Left forelimb (tissue), 1 donor: ENCODE measurements around the gene FILIP1L.
A peak's percentile ranks its signal among the peaks of the same experiment; 100 is the strongest.
"Not testable (repeated sequence)": the region's sequence is repeated elsewhere in the genome, so short reads cannot be mapped to it uniquely, and the experiment has no call there.

Experiments
- DNase-seq: peaks from one replicate; pipeline ENCODE4 v3.0.0-alpha.2; 2018; ENCODE audit warnings: low spot score

The FILIP1L gene

GRCh38 chr3:99842826-99843589 is 271.3 kb downstream of the FILIP1L start:
- DNase-seq, result no peak

- not testable (repeated sequence) for DNase-seq
Measured at GRCh38 chr3:99841949-99842348, 272.4 kb downstream of the FILIP1L start.

- DNase-seq, result no peak
Measured at GRCh38 chr3:99839613-99840012, 274.7 kb downstream of the FILIP1L start.

GRCh38 chr3:99838755-99839154 is 275.5 kb downstream of the FILIP1L start:
- DNase-seq, result no peak

GRCh38 chr3:99837715-99838114 is 276.6 kb downstream of the FILIP1L start:
- no peak for DNase-seq

- DNase-seq, result no peak
Measured at GRCh38 chr3:99836681-99837080, 277.6 kb downstream of the FILIP1L start.

GRCh38 chr3:99834211-99834957 is 279.9 kb downstream of the FILIP1L start:
- DNase-seq, result no peak

GRCh38 chr3:99833617-99834205 is 280.6 kb downstream of the FILIP1L start:
- DNase-seq, result no peak

GRCh38 chr3:99829844-99830243 is 284.5 kb downstream of the FILIP1L start:
- DNase-seq, result no peak

GRCh38 chr3:99825004-99825640 is 289.2 kb downstream of the FILIP1L start:
- DNase-seq, result no peak

GRCh38 chr3:99823723-99824711 is 290.3 kb downstream of the FILIP1L start:
- DNase-seq, result no peak

- no peak for DNase-seq
Measured at GRCh38 chr3:99818818-99819217, 295.5 kb downstream of the FILIP1L start.

- DNase-seq, result peak; percentile 95
Measured at GRCh38 chr3:99817437-99818240, 296.7 kb downstream of the FILIP1L start, which contains the start of gene CMSS1. TSS of gene CMSS1 (plus strand) at chr3:99817862.

- DNase-seq, result no peak
Measured at GRCh38 chr3:99817047-99817436, 297.3 kb downstream of the FILIP1L start.

- no peak for DNase-seq
Measured at GRCh38 chr3:99810403-99810802, 303.9 kb downstream of the FILIP1L start.

- no peak for DNase-seq
Measured at GRCh38 chr3:99809565-99809964, 304.7 kb downstream of the FILIP1L start.

- DNase-seq, result no peak
Measured at GRCh38 chr3:99808163-99808794, 306.0 kb downstream of the FILIP1L start.

GRCh38 chr3:99805160-99805559 is 309.1 kb downstream of the FILIP1L start:
- DNase-seq, result no peak

- no peak for DNase-seq
Measured at GRCh38 chr3:99803297-99803696, 311.0 kb downstream of the FILIP1L start.

GRCh38 chr3:99799422-99799821 is 314.9 kb downstream of the FILIP1L start:
- no peak for DNase-seq
